Gastroesophageal sphincter (tissue), 4 donors: Measurements from ENCODE around the gene SRF. TPM values are rescaled to one million over a fixed set of nuclear protein-coding genes. Genes with fewer than 3 reads are reported as not detected.
A peak's percentile ranks its signal among the peaks of the same experiment; 100 is the strongest.

ENCODE experiments used
- ATAC-seq: fragments of 150-250 bp; one replicate; pipeline ENCODE4 v1.9.1; 2016; ENCODE audit warnings: mild to moderate bottlenecking, moderate library complexity
- H3K27ac ChIP-seq, 4 donors: fragments of 200-600 bp; sonication (generic) in 3 of 4; 1 replicate in 3 of 4; 2 replicates in 1 of 4; pipeline ENCODE4 v1.5.1; 2016 to 2019
- H3K27me3 ChIP-seq: fragments of 200-600 bp; sonication (generic); one replicate; pipeline ENCODE4 v1.5.1; 2019
- H3K36me3 ChIP-seq, 2 donors: fragments of 200-600 bp; sonication (generic); one replicate each; pipeline ENCODE4 v1.5.1; 2019; ENCODE audit warnings: control low read depth in 1 of 2
- H3K4me1 ChIP-seq, 3 donors: fragments of 200-600 bp; sonication (generic); 1 replicate in 2 of 3; 2 replicates in 1 of 3; pipeline ENCODE4 v1.5.1; 2016 to 2019; ENCODE audit warnings: control low read depth in 2 of 3
- H3K4me3 ChIP-seq, 2 donors: fragments of 200-600 bp; sonication (generic); one replicate each; pipeline ENCODE4 v1.5.1; 2019; ENCODE audit warnings: mild to moderate bottlenecking in 1 of 2, moderate library complexity in 1 of 2
- H3K9me3 ChIP-seq, 3 donors: fragments of 200-600 bp; sonication (generic); one replicate each; pipeline ENCODE4 v1.5.1; 2017 to 2019; ENCODE audit warnings: control low read depth in 2 of 3
- CTCF ChIP-seq, 4 experiments: fragments of 200-600 bp in 2 of 4; fragments of 450-650 bp in 2 of 4; sonication (generic) in 1 of 4; IDR thresholded peaks; one replicate each; pipeline ENCODE4 v1.5.1; 2017 to 2019; ENCODE audit warnings: antibody characterized with exemption in 4 of 4, mild to moderate bottlenecking in 2 of 4, moderate library complexity in 2 of 4
- EP300 ChIP-seq: sonication (generic); formaldehyde crosslinking; IDR thresholded peaks from one replicate; pipeline ENCODE4 v1.6.1; 2017; ENCODE audit warnings: antibody characterized with exemption, mild to moderate bottlenecking
- POLR2A ChIP-seq, 2 donors: fragments of 450-650 bp; IDR thresholded peaks; one replicate each; pipeline ENCODE4 v1.6.1; 2017; ENCODE audit warnings: antibody characterized with exemption in 2 of 2, mild to moderate bottlenecking in 2 of 2, moderate library complexity in 1 of 2
- POLR2AphosphoS5 ChIP-seq: sonication (generic); formaldehyde crosslinking; IDR thresholded peaks from one replicate; pipeline ENCODE4 v1.6.1; 2017; ENCODE audit warnings: antibody characterized with exemption
- WGBS, 2 donors: methylation state at CpG; one replicate each; pipeline ENCODE4 v1.1.5; 2018; ENCODE audit warnings: low coverage in 1 of 2; 5-methylcytosine and 5-hydroxymethylcytosine counted together
- total RNA-seq, 4 donors: library from RNA; depleted of rRNA; stranded (reverse); fragments of >200 nt; gene quantifications; one replicate each; pipeline ENCODE4 v1.1.0, GENCODE V29; 2016

Gene SRF
- total RNA-seq, 4 donors from 2014 or later: 92.6 to 192 (median 117) TPM

GRCh38 chr6:43180058-43180457, 9.0 kb downstream of the SRF start:
- H3K4me1 ChIP-seq: peaks cover 2 to 72% (median 15%) of the 10 kb centered on the region in 3 donors
- no peaks in the 10 kb centered on the region for H3K9me3 ChIP-seq
- H3K36me3 ChIP-seq: peaks cover 0 to 66% of the 10 kb centered on the region in 2 donors
- TF ChIP-seq POLR2AphosphoS5 (no peak), POLR2A (IDR thresholded peaks at IDR 0.05) (no peak), CTCF (IDR thresholded peaks at IDR 0.05) (no peak), EP300 (no peak)
- no peak for ATAC-seq
- H3K27ac ChIP-seq: peak overlapping the region in 2 of 4 donors; percentile 84 to 85
- no peak overlapping the region for H3K4me3 ChIP-seq
- WGBS, 2 donors: 63% methylated on average over 3 of the region's 7 CpGs; no CpG with 5 or more reads in 1 of the 2 donors
- H3K27me3 ChIP-seq: no peaks in the 10 kb centered on the region

GRCh38 chr6:43180985-43181384, 9.9 kb downstream of the SRF start:
- H3K36me3 ChIP-seq: peaks cover 0 to 67% of the 10 kb centered on the region in 2 donors

GRCh38 chr6:43181621-43181941, 10.5 kb downstream of the SRF start:
- Histone ChIP-seq H3K36me3 (peaks cover 0 to 67% of the 10 kb centered on the region in 2 donors), H3K4me3 (peak overlapping the region; percentile 83 to 96), H3K27ac (peak overlapping the region; percentile 60 to 91 (median 84)), H3K27me3 (no peaks in the 10 kb centered on the region), H3K4me1 (peaks cover 2 to 57% (median 4%) of the 10 kb centered on the region in 3 donors), H3K9me3 (no peaks in the 10 kb centered on the region)
- 35 to 64% methylated on average over 6 to 9 of the region's 9 CpGs for WGBS, 2 donors
- TF ChIP-seq CTCF (IDR thresholded peaks at IDR 0.05) (no peak), EP300 (no peak), POLR2A (IDR thresholded peaks at IDR 0.05) (no peak), POLR2AphosphoS5 (no peak)
- ATAC-seq: peak; percentile 41

More at GRCh38 chr6:43180985-43181384, 9.9 kb downstream of the SRF start:
- peak overlapping the region in 3 of 4 donors; percentile 84 to 91 (median 85) for H3K27ac ChIP-seq
- peaks cover 2 to 63% (median 5%) of the 10 kb centered on the region in 3 donors for H3K4me1 ChIP-seq
- no peaks in the 10 kb centered on the region for H3K9me3 ChIP-seq
- no peak overlapping the region for H3K4me3 ChIP-seq
- 33 to 45% methylated on average over 3 of the region's 5 CpGs for WGBS, 2 donors
- no peak for ATAC-seq
- no peaks in the 10 kb centered on the region for H3K27me3 ChIP-seq
- TF ChIP-seq CTCF (IDR thresholded peaks at IDR 0.05): no peak
- no peak for TF ChIP-seq POLR2A (IDR thresholded peaks at IDR 0.05)
- TF ChIP-seq EP300: no peak
- TF ChIP-seq POLR2AphosphoS5: no peak

GRCh38 chr6:43181942-43182860, 11.1 kb downstream of the SRF start, which contains the start of gene CUL9:
Gene CUL9, plus strand, starts transcription at chr6:43182196. Its CDS starts 2,115 bp downstream, at chr6:43184311.
- no peaks in the 10 kb centered on the region for H3K9me3 ChIP-seq
- TF ChIP-seq EP300: no peak
- peak; percentile 95 for TF ChIP-seq POLR2AphosphoS5
- TF ChIP-seq CTCF (IDR thresholded peaks at IDR 0.05): peak in 1 of 4 experiments; percentile 23
- TF ChIP-seq POLR2A (IDR thresholded peaks at IDR 0.05): peak; percentile 58 to 62
- peaks cover 2 to 51% (median 4%) of the 10 kb centered on the region in 3 donors for H3K4me1 ChIP-seq
- ATAC-seq: peak; percentile 96
- peak within 1 kb of the TSS; percentile 83 to 96 for H3K4me3 ChIP-seq
- 1 to 2% methylated on average over 15 to 22 of the region's 51 CpGs for WGBS, 2 donors
- no peaks in the 10 kb centered on the region for H3K27me3 ChIP-seq
- peaks cover 0 to 67% of the 10 kb centered on the region in 2 donors for H3K36me3 ChIP-seq
- H3K27ac ChIP-seq: peak within 1 kb of the TSS; percentile 60 to 91 (median 84)
